HG03442 (cell line): ENCODE results near the gene TCF7L2.

ENCODE experiments used
- ATAC-seq: cut with Tn5 transposase; IDR thresholded peaks from one replicate; pipeline ENCODE4 v1.9.1; 2021; ENCODE audit warnings: mild to moderate bottlenecking, moderate library complexity; ENCODE audit not compliant: unreplicated experiment

The TCF7L2 gene

GRCh38 chr10:112949875-112950507, at the start of gene TCF7L2:
Gene TCF7L2 (plus strand): TSS chr10:112950247. CDS start chr10:112950757, 510 bp downstream.
- ATAC-seq = no peak

GRCh38 chr10:112902730-112903129, 47.3 kb upstream of the TCF7L2 start:
- no peak for ATAC-seq

- no peak for ATAC-seq
Measured at GRCh38 chr10:112904000-112904399, 46.0 kb upstream of the TCF7L2 start.

- ATAC-seq = no peak
Measured at GRCh38 chr10:112906945-112907344, 43.1 kb upstream of the TCF7L2 start.

DNA sequence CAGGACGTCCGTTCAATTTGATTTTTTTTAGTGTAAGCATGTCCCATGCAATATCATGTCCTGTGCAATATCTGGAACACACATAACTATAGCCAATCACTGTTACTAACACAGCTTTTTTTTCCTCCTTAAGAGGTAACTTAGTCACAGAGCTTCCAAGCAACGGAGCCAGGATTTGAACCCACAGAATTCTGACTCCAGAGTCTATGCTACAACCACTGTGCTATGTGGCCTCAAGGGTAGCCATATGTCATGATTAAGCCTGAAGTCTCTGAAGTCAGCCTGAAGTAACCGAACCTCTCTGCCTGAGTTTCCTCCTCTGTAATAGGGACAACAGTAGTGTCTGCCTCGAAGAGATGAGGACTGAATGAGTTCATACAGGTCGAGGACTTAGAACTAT, 42.2 kb upstream of the TCF7L2 start:
- no peak for ATAC-seq

GRCh38 chr10:112911206-112911605, 38.8 kb upstream of the TCF7L2 start:
- ATAC-seq = no peak

DNA sequence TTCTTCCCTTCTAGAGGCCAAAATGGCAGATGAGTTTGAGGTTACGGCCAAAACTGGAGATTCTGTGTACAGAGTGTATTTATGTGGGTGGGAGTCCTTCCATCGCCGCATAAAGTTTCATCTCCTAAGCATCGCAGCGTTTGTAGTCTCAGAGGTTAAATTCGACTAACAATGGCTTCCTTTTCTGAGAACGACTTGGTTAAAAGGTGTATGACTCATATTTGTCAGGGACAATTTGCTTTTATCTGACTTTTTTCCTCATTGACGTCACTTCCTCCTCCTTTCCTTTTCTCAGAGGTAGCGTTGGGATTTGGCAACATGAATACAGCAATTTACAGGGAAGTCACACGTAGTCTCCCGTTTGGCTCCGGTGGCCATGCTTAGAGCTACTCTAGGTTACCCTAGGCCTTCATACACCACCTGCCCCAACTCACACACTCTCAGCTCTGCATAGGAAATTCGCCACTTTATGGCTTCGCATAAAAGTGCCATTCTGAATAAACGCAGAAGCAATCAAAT, 37.6 kb upstream of the TCF7L2 start:
- no peak for ATAC-seq

- ATAC-seq = no peak
Measured at GRCh38 chr10:112913255-112913654, 36.8 kb upstream of the TCF7L2 start.

GRCh38 chr10:112913661-112914287, 36.3 kb upstream of the TCF7L2 start:
- no peak for ATAC-seq

DNA sequence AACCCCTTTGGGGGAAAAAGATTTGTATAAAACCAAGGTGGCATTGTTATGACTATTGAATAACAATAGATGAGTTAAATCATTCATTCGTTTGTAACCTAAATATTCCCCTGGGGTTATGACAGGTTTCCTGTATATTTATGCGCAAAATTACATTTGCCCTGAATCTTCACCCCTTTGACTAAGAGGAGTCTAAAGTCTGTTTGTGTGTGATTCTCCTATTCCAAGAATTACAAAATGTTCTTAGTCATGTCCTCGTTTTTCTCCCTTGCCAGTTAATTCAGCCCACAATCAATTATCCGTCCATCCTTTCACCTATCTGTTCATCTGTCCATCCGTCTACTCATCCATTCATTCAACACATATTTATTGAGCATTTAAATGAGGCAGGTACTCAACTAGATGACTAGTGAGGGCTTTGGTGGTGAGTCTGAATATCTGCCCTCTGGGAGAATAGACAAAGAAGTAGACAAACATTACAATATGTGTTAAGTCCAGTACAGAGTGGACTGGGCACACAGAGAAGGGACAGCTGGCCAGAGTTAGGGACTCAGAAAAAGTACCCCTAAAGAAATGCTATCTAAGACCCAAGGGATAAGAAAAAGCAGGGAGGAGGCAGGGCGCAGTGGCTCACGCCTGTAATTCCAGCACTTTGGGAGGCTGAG, 35.6 kb upstream of the TCF7L2 start:
- ATAC-seq = no peak

GRCh38 chr10:112915590-112916572, 34.2 kb upstream of the TCF7L2 start:
- no peak for ATAC-seq

DNA sequence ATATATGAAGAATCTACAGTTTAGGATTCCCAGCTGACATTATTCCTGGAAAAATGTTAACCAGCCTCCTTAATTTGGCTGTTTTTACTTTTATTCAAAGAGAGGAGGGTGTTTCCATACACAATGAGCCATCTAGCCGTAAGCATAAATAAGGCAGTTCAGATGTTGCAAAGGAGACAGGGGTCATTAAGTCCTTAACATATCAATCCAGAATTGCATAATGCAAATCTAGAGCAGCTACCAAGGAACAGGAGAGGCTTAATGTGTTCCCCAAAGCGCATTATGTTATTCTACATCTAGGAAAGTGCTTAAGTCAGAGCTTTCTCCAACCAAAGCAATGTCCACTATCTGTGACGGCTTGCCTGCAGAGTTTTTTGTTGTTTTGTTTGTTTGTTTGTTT, 32.4 kb upstream of the TCF7L2 start:
- ATAC-seq = no peak

DNA sequence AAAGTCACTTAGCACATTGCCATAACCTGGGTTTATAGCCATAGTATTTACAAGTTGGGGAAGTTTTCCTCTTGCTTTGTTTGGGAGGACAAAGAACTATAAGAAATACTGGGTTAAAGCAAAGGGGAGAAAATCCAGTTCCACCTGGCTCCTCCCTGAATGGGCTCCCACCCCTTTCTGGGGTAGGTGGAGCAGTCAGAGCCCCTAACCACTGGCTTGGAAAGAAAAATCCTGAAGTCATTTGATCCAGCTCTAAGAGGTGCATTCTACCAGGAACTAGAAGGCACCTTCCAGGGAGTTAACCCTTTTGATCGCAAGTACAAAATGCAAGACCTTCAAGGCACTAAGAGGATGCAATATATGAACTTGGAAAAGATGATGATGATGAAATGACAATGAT, 31.3 kb upstream of the TCF7L2 start:
- no peak for ATAC-seq

DNA sequence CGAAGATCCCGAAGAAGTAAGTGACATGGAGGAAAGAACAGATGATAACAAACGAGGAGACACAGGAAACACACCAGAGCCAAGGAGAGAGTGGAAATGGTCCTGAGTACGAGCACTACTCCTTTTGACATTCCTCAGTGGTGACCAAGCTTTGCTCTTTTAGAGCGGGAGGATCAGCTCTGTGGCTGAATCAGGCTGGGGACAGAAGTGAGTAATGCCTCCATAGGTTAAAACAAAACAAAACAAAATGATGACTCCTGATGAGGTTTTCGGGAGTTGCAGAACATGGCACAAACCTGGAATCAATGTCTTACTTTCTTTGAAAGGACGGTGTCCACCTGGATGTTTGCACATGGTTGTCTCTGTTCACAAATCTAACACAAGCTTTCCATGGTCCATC, 30.3 kb upstream of the TCF7L2 start:
- no peak for ATAC-seq

DNA sequence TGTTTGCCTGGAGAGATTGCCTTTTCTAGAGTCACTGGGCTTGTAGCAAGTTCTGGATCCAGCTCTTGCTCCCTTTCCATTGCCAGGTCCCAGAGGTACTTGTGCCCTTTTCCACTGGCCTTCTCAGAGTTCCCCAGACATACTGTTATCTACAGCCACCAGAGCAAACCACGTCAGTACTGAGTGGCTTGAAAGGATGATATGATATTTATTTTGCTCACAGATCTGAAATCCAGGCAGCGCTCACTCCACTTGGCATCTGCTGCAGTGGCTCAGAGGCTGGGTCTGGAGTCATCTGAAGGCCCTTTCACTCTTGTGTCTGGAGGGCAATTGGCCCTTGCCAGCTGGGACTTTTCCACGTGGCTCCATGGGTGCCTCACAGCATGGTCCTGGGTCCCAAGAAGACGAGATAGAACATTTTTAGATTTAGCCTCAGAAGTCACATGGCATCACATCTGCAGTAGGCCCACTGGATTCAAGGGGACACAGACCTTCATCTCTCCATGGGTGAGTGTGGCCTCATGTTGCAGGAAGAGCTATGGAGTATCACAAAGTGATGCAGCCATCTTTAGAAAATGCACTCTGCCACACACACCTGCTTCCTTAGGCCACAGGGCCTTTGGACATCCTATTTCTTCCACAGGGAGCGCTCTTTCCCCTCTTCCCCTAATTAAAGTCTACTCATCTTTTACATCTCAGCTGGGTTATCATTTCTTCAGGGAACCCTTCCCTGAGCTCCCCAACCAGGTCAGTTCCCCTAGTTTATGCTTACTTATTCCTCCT, 22.9 kb upstream of the TCF7L2 start:
- no peak for ATAC-seq

DNA sequence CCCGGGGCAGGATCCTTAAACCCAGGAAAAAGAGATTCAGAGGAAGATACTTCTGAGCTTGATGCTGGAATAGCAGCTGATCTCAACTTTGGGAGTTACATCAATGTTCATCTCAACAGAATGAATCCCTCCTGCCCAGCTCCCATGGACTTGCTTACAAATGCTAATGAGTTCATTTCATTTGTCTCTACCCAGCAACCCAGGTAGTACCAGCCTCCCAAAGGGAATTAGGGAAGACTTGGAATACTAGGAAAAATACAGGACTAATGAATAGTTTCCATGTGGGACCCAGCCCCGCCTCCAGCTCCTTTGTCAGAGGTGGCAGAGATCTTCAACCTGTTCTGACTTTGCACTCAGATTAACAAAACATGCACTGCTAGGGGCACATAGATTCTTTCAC, 22.1 kb upstream of the TCF7L2 start:
- ATAC-seq = no peak

- no peak for ATAC-seq
Measured at GRCh38 chr10:112932658-112933057, 17.4 kb upstream of the TCF7L2 start.

DNA sequence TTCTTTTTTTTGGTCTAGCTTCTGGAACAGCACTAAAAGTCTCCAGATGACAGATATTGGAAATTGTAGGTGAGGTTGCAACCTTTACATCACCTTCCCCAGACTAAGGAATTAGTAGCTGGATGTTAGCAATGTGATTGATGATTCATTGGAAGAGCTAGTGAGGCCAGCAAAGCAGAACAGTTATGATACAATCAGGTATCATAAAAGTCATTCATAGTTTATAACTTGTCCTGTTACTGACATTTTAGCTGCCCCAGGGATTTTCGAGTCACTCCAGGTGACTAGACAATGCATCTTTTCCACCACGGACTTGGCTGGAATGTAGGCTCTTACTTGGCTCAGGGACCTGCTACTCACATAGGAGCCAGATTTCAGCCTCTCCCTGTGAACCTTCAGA, 15.9 kb upstream of the TCF7L2 start:
- no peak for ATAC-seq

- ATAC-seq = no peak
Measured at GRCh38 chr10:112938808-112939482, 11.1 kb upstream of the TCF7L2 start.

GRCh38 chr10:112945811-112946210, 4.2 kb upstream of the TCF7L2 start:
- no peak for ATAC-seq
